HS-27A (cell line): ENCODE results near the gene PCP4.

ENCODE experiments used
- DNase-seq: peaks from one replicate; pipeline ENCODE4 v3.0.0-alpha.2; 2012; ENCODE audit warnings: low read depth, missing footprints

The PCP4 gene

GRCh38 chr21:39923476-39923875, 56.2 kb downstream of the PCP4 start:
- no peak for DNase-seq

- no peak for DNase-seq
Observed at GRCh38 chr21:39924577-39925308, 57.5 kb downstream of the PCP4 start.

GRCh38 chr21:39927304-39927886, 60.2 kb downstream of the PCP4 start:
- no peak for DNase-seq

GRCh38 chr21:39932335-39932734, 65.1 kb downstream of the PCP4 start:
- DNase-seq = no peak

- no peak for DNase-seq
Observed at GRCh38 chr21:39934895-39935294, 67.7 kb downstream of the PCP4 start.

- DNase-seq = no peak
Observed at GRCh38 chr21:39935716-39936115, 68.5 kb downstream of the PCP4 start.

- no peak for DNase-seq
Observed at GRCh38 chr21:39938086-39938625, 70.9 kb downstream of the PCP4 start.

- DNase-seq = no peak
Observed at GRCh38 chr21:39946199-39946598, 79.0 kb downstream of the PCP4 start.

- no peak for DNase-seq
Observed at GRCh38 chr21:39947031-39947430, 79.8 kb downstream of the PCP4 start.

- DNase-seq = no peak
Observed at GRCh38 chr21:39951183-39952101, 84.2 kb downstream of the PCP4 start.

- no peak for DNase-seq
Observed at GRCh38 chr21:39952265-39952664, 85.0 kb downstream of the PCP4 start.

- no peak for DNase-seq
Observed at GRCh38 chr21:39954570-39954969, 87.3 kb downstream of the PCP4 start.

GRCh38 chr21:39955326-39955725, 88.1 kb downstream of the PCP4 start:
- DNase-seq = no peak

GRCh38 chr21:39956586-39956985, 89.3 kb downstream of the PCP4 start:
- DNase-seq = no peak

GRCh38 chr21:39958731-39959130, 91.5 kb downstream of the PCP4 start:
- no peak for DNase-seq

GRCh38 chr21:39961251-39961650, 94.0 kb downstream of the PCP4 start:
- DNase-seq = no peak

GRCh38 chr21:39965026-39965425, 97.8 kb downstream of the PCP4 start:
- no peak for DNase-seq

GRCh38 chr21:39966786-39967185, 99.5 kb downstream of the PCP4 start:
- DNase-seq = no peak

- DNase-seq = no peak
Observed at GRCh38 chr21:39968010-39968409, 100.8 kb downstream of the PCP4 start.

- no peak for DNase-seq
Observed at GRCh38 chr21:39969691-39970364, 102.6 kb downstream of the PCP4 start.

- DNase-seq = no peak
Observed at GRCh38 chr21:39971956-39972355, 104.7 kb downstream of the PCP4 start.

GRCh38 chr21:39972471-39972870, 105.2 kb downstream of the PCP4 start:
- DNase-seq = no peak
